ENCODE results near the gene SGIP1.

Gene SGIP1

DNA sequence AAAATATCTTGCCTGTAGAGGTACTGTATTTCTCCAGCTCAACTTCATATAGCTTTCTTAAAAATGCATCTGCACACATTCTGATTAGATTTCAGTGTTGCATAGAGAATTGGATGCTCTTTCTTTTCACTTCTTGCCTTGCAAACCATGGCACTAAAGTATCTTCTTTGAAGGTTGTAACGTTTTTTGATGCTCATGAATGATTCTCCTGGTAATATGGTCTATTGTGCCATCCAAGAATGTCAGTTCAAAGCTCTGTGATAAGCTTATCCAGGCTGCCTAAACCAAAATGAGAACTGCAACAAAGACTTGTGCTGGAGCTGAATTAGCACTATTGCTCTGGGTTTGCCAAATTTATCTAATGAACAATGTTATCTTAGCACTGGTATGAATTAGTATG lies 1.9 kb downstream of the SGIP1 start:
- TF ChIP-seq, protein P1, sequence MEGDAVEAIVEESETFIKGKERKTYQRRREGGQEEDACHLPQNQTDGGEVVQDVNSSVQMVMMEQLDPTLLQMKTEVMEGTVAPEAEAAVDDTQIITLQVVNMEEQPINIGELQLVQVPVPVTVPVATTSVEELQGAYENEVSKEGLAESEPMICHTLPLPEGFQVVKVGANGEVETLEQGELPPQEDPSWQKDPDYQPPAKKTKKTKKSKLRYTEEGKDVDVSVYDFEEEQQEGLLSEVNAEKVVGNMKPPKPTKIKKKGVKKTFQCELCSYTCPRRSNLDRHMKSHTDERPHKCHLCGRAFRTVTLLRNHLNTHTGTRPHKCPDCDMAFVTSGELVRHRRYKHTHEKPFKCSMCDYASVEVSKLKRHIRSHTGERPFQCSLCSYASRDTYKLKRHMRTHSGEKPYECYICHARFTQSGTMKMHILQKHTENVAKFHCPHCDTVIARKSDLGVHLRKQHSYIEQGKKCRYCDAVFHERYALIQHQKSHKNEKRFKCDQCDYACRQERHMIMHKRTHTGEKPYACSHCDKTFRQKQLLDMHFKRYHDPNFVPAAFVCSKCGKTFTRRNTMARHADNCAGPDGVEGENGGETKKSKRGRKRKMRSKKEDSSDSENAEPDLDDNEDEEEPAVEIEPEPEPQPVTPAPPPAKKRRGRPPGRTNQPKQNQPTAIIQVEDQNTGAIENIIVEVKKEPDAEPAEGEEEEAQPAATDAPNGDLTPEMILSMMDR (IDR thresholded peaks at IDR 0.05; ENCODE audit: low read length): no peak
- TF ChIP-seq EZH2 (IDR thresholded peaks at IDR 0.05; ENCODE audit: borderline replicate concordance, low read length): no peak
- no peak overlapping the region for H3K27ac ChIP-seq (ENCODE audit: low read depth, low read length, poor library complexity, severe bottlenecking)
- no peak overlapping the region for H3K4me2 ChIP-seq (ENCODE audit: low read length)
- no peaks in the 10 kb centered on the region for H3K36me3 ChIP-seq (ENCODE audit: insufficient read depth, low read length)
- no peaks in the 10 kb centered on the region for H3K4me1 ChIP-seq (ENCODE audit: insufficient read depth, low read length, severe bottlenecking)
- H3K4me3 ChIP-seq (ENCODE audit: low read depth, low read length, poor library complexity, severe bottlenecking): no peak overlapping the region
- no peaks in the 10 kb centered on the region for H3K9me2 ChIP-seq (ENCODE audit: low read depth, low read length)
- 0 out of 2 replicates have a peak, but pooled peaks cover 3% of the 10 kb centered on the region for H4K20me1 ChIP-seq (ENCODE audit: insufficient read depth, low read length)
- H3K9me3 ChIP-seq (ENCODE audit: low read length): no peaks in the 10 kb centered on the region
- H2AFZ ChIP-seq (ENCODE audit: low read length): no peak overlapping the region
- no peaks in the 10 kb centered on the region for H3K79me2 ChIP-seq (ENCODE audit: insufficient read depth, low read length)
- no peak overlapping the region for H3K9ac ChIP-seq (ENCODE audit: low read length)
- H3K27me3 ChIP-seq (ENCODE audit: insufficient read depth, low read length): no peaks in the 10 kb centered on the region
- H3F3A ChIP-seq (ENCODE audit: insufficient read depth, low read length): no peaks in the 10 kb centered on the region

DNA sequence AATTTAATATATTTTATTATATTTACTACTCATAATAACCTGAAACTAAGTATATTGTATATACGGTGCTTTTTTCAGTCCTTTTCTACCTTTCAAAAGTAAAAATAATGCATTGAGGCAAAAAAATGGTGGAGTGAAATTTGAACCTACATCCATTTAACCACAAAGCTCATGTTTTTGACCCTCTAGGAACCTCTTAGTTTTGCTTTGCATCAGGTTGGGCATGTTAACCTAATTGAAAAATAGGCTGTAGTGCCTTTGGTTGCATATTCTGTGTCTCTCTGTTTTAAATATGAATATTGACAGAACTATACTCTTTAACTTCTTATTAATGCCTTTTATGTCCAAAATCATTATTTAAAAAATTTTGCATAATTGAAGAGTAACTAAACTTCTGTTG lies 3.8 kb downstream of the SGIP1 start:
- Histone ChIP-seq H3K27me3 (ENCODE audit: insufficient read depth, low read length) (no peaks in the 10 kb centered on the region), H3K4me3 (ENCODE audit: low read depth, low read length, poor library complexity, severe bottlenecking) (no peak overlapping the region), H3K9ac (ENCODE audit: low read length) (no peak overlapping the region), H3K27ac (ENCODE audit: low read depth, low read length, poor library complexity, severe bottlenecking) (no peak overlapping the region), H3K36me3 (ENCODE audit: insufficient read depth, low read length) (no peaks in the 10 kb centered on the region), H3K9me2 (ENCODE audit: low read depth, low read length) (no peaks in the 10 kb centered on the region), H3K4me2 (ENCODE audit: low read length) (no peak overlapping the region), H2AFZ (ENCODE audit: low read length) (no peak overlapping the region), H3K79me2 (ENCODE audit: insufficient read depth, low read length) (no peaks in the 10 kb centered on the region), H4K20me1 (ENCODE audit: insufficient read depth, low read length) (0 out of 2 replicates have a peak, but pooled peaks cover 3% of the 10 kb centered on the region), H3K9me3 (ENCODE audit: low read length) (no peaks in the 10 kb centered on the region), H3F3A (ENCODE audit: insufficient read depth, low read length) (no peaks in the 10 kb centered on the region), H3K4me1 (ENCODE audit: insufficient read depth, low read length, severe bottlenecking) (no peaks in the 10 kb centered on the region)
- no peak for TF ChIP-seq EZH2 (IDR thresholded peaks at IDR 0.05; ENCODE audit: borderline replicate concordance, low read length)
- TF ChIP-seq, protein P1 (IDR thresholded peaks at IDR 0.05; ENCODE audit: low read length): no peak

DNA sequence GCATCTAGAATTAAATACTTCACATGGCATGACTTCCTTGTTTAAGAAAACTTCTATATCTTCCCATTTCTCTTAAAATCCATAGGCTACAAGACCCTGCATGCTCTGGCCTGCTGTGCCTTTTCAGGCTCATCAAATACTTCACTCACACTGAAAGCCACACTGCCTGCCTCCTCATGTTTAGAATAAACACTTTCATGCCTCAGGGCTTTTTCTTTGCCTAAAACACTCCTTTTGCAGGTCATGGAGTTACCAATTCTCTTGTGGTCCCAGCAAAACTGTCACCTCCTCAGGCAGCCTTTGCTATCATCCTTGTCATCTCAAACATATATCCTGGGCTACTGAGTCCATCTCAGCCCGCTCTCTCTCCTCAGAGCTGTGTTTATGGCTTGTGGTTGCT lies 5.5 kb downstream of the SGIP1 start:
- Histone ChIP-seq H2AFZ (ENCODE audit: low read length) (no peak overlapping the region), H3K27me3 (ENCODE audit: insufficient read depth, low read length) (no peaks in the 10 kb centered on the region), H3K9me3 (ENCODE audit: low read length) (no peaks in the 10 kb centered on the region), H3F3A (ENCODE audit: insufficient read depth, low read length) (no peaks in the 10 kb centered on the region), H3K4me1 (ENCODE audit: insufficient read depth, low read length, severe bottlenecking) (no peaks in the 10 kb centered on the region), H4K20me1 (ENCODE audit: insufficient read depth, low read length) (0 out of 2 replicates have a peak, but pooled peaks cover 3% of the 10 kb centered on the region), H3K4me2 (ENCODE audit: low read length) (no peak overlapping the region), H3K27ac (ENCODE audit: low read depth, low read length, poor library complexity, severe bottlenecking) (no peak overlapping the region), H3K9me2 (ENCODE audit: low read depth, low read length) (no peaks in the 10 kb centered on the region), H3K4me3 (ENCODE audit: low read depth, low read length, poor library complexity, severe bottlenecking) (no peak overlapping the region), H3K9ac (ENCODE audit: low read length) (no peak overlapping the region), H3K79me2 (ENCODE audit: insufficient read depth, low read length) (no peaks in the 10 kb centered on the region), H3K36me3 (ENCODE audit: insufficient read depth, low read length) (no peaks in the 10 kb centered on the region)
- no peak for TF ChIP-seq EZH2 (IDR thresholded peaks at IDR 0.05; ENCODE audit: borderline replicate concordance, low read length)
- TF ChIP-seq, protein P1 (IDR thresholded peaks at IDR 0.05; ENCODE audit: low read length): no peak
